Measurements from ENCODE around the gene FRMD4A. TPM values are rescaled to one million over a fixed set of nuclear protein-coding genes. Genes with fewer than 3 reads are reported as not detected.

The FRMD4A gene
- total RNA-seq, 2 experiments from 2014 or later, result 3.1 to 3.7 TPM

DNA sequence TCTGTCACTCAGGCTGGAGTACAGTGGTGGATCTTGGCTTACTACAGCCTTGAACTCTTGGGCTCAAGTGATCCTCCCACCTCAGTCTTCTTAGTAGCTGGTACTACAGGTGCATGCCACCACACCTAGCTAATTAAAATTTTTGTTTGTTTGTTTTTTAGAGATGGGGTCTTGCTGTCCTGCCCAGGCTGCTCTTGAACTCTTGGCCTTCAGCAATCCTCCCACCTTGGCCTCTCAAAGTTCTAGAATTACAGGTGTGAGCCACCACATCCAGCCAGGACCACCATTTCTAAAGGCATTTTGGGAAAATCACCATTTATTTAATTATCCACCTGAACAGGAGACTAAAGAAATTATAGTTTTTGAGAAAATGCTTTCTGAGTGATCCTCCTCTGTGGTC lies 491.7 kb downstream of the FRMD4A start:
- Mint-ChIP-seq H3K4me1 (ENCODE audit: low read depth) (no peaks in the 10 kb centered on the region), H3K4me3 (no peak overlapping the region), H3K27me3 (no peaks in the 10 kb centered on the region), H3K27ac (no peak overlapping the region), H3K9me3 (peaks cover 2% of the 10 kb centered on the region), H3K36me3 (ENCODE audit: low read depth) (no peaks in the 10 kb centered on the region)
- CTCF ChIA-PET, result no interaction called here
- DNase-seq (no peak), ATAC-seq (ENCODE audit: poor library complexity) (no peak)
- TF ChIP-seq, protein P1, sequence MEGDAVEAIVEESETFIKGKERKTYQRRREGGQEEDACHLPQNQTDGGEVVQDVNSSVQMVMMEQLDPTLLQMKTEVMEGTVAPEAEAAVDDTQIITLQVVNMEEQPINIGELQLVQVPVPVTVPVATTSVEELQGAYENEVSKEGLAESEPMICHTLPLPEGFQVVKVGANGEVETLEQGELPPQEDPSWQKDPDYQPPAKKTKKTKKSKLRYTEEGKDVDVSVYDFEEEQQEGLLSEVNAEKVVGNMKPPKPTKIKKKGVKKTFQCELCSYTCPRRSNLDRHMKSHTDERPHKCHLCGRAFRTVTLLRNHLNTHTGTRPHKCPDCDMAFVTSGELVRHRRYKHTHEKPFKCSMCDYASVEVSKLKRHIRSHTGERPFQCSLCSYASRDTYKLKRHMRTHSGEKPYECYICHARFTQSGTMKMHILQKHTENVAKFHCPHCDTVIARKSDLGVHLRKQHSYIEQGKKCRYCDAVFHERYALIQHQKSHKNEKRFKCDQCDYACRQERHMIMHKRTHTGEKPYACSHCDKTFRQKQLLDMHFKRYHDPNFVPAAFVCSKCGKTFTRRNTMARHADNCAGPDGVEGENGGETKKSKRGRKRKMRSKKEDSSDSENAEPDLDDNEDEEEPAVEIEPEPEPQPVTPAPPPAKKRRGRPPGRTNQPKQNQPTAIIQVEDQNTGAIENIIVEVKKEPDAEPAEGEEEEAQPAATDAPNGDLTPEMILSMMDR (IDR thresholded peaks at IDR 0.05), result no peak
- H3K36me3 ChIP-seq (ENCODE audit: insufficient read depth, low read length), result no peaks in the 10 kb centered on the region
- H3K4me1 ChIP-seq (ENCODE audit: insufficient read depth, low read length), result no peaks in the 10 kb centered on the region
- H3K4me3 ChIP-seq (ENCODE audit: low read length), result no peak overlapping the region
- H3K9me3 ChIP-seq (ENCODE audit: control insufficient read depth in 1 of 2, insufficient read depth in 1 of 2, low read length in 2 of 2), result peaks cover 0 to 12% of the 10 kb centered on the region in 2 experiments
- H3K27me3 ChIP-seq (ENCODE audit: control insufficient read depth in 1 of 2, insufficient read depth in 2 of 2, low read length in 2 of 2), result no peaks in the 10 kb centered on the region
- intact Hi-C loops (cut with DNase I, micrococcal nuclease), result no loop called here
- POLR2A ChIA-PET, result no interaction called here
- no peak overlapping the region for H3K27ac ChIP-seq (ENCODE audit: low read depth in 1 of 2, low read length in 2 of 2)

DNA sequence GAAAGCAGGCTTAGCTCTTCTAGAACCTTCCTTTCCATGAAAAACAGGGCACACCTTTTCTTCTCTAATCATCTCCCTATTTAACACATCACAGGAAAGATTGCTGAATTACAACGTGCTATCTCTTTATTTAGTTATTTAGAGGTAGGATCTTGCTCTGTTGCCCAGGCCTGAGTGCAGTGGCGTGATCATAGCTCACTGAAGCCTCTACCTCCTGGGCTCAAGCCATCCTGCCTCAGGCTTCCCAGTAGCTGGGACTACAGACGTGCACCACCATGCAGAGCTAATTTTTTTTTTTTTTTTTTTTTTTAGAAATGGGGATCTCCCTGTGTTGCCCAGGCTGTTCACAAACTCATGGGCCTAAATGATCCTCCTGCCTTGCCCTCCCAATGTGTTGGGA lies 492.8 kb downstream of the FRMD4A start:
- Mint-ChIP-seq H3K9me3 (peaks cover 2% of the 10 kb centered on the region), H3K4me1 (ENCODE audit: low read depth) (no peaks in the 10 kb centered on the region), H3K36me3 (ENCODE audit: low read depth) (no peaks in the 10 kb centered on the region), H3K27me3 (no peaks in the 10 kb centered on the region), H3K27ac (no peak overlapping the region), H3K4me3 (no peak overlapping the region)
- CTCF ChIA-PET, result no interaction called here
- no peak for DNase-seq
- intact Hi-C loops (cut with DNase I, micrococcal nuclease), result no loop called here
- Histone ChIP-seq H3K4me1 (ENCODE audit: insufficient read depth, low read length) (no peaks in the 10 kb centered on the region), H3K4me3 (ENCODE audit: low read length) (no peak overlapping the region), H3K27me3 (ENCODE audit: control insufficient read depth in 1 of 2, insufficient read depth in 2 of 2, low read length in 2 of 2) (no peaks in the 10 kb centered on the region), H3K9me3 (ENCODE audit: control insufficient read depth in 1 of 2, insufficient read depth in 1 of 2, low read length in 2 of 2) (peaks cover 0 to 12% of the 10 kb centered on the region in 2 experiments), H3K27ac (ENCODE audit: low read depth in 1 of 2, low read length in 2 of 2) (no peak overlapping the region), H3K36me3 (ENCODE audit: insufficient read depth, low read length) (no peaks in the 10 kb centered on the region)
- ATAC-seq (ENCODE audit: poor library complexity), result no peak
- POLR2A ChIA-PET, result interaction anchor here (0.6 kb wide), 1 partner anchor 125 kb away, joined by 3 read pairs; no protein-coding TSS in a partner anchor
- TF ChIP-seq, protein P1 (IDR thresholded peaks at IDR 0.05), result no peak

DNA sequence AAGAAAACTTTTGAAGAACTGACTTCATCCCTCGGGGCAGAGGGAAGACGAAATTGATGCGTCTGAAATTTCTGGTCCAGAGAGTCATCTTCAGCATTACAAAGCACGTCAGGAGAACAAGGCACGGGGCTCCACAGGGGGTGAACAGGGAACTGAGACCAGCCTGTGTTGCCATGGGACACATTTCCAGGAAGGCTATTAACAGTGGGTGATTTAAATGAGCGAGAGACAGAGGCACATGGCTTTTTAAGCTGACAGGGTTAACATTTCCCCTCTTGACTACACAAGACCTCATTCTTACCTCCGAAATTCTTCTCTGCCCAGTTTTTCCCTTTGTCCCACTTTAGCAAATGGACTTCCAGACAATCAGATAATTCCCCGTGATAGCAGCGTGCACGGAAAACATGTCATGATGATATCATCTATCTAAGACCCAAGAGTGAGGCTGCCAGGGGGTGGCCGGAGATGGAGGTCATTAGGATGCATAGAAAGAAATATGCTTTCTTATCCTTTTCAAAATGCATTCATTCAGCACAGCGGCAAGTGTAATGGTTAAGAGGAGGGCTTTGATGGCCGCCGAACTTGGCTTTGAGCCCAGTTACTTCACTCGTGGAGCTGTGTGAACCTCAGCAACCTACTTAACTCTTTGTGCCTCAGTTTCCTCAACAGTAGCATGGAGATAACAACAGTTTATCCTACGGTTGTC lies 496.0 kb downstream of the FRMD4A start:
- Mint-ChIP-seq H3K27ac (no peak overlapping the region), H3K9me3 (no peaks in the 10 kb centered on the region), H3K4me1 (ENCODE audit: low read depth) (peaks cover 9% of the 10 kb centered on the region), H3K4me3 (no peak overlapping the region), H3K36me3 (ENCODE audit: low read depth) (no peaks in the 10 kb centered on the region), H3K27me3 (no peaks in the 10 kb centered on the region)
- Histone ChIP-seq H3K27ac (ENCODE audit: low read depth in 1 of 2, low read length in 2 of 2) (no peak overlapping the region), H3K4me1 (ENCODE audit: insufficient read depth, low read length) (no peaks in the 10 kb centered on the region), H3K9me3 (ENCODE audit: control insufficient read depth in 1 of 2, insufficient read depth in 1 of 2, low read length in 2 of 2) (no peaks in the 10 kb centered on the region), H3K36me3 (ENCODE audit: insufficient read depth, low read length) (no peaks in the 10 kb centered on the region), H3K27me3 (ENCODE audit: control insufficient read depth in 1 of 2, insufficient read depth in 2 of 2, low read length in 2 of 2) (no peaks in the 10 kb centered on the region), H3K4me3 (ENCODE audit: low read length) (no peak overlapping the region)
- CTCF ChIA-PET, result no interaction called here
- ATAC-seq (ENCODE audit: poor library complexity), result no peak
- DNase-seq, result no peak
- intact Hi-C loops (cut with DNase I, micrococcal nuclease), result loop anchor here in 1 of 2 experiments (5.0 kb wide), 1 partner anchor 47 kb away; no protein-coding TSS in a partner anchor
- POLR2A ChIA-PET, result no interaction called here
- TF ChIP-seq, protein P1 (IDR thresholded peaks at IDR 0.05), result no peak
